ENCODE measurements around the gene FCF1. TPM values are rescaled to one million over a fixed set of nuclear protein-coding genes. Genes with fewer than 3 reads are reported as not detected.

Gene FCF1
- 55.2 TPM for polyA plus RNA-seq (2013, experiment 1 of 2; ENCODE audit: insufficient read length)
- polyA plus RNA-seq (2013, experiment 2 of 2; ENCODE audit: insufficient read length): 58.9 TPM

- DNase-seq: peak; percentile 92
Observed at GRCh38 chr14:74712499-74713394, at the start of gene FCF1, which contains the start of gene AREL1. TSS of gene FCF1 (plus strand) at chr14:74713144. CDS start at chr14:74713198, 54 bp downstream. TSS of gene AREL1 (minus strand) at chr14:74713080. CDS start at chr14:74685615, 27,465 bp downstream.

- DNase-seq: no peak
Observed at GRCh38 chr14:74663884-74664283, 49.1 kb upstream of the FCF1 start.

GRCh38 chr14:74664717-74665116 lies 48.2 kb upstream of the FCF1 start:
- DNase-seq: no peak

GRCh38 chr14:74667758-74668157 lies 45.2 kb upstream of the FCF1 start:
- no peak for DNase-seq

GRCh38 chr14:74669256-74669655 lies 43.7 kb upstream of the FCF1 start:
- no peak for DNase-seq

- DNase-seq: no peak
Observed at GRCh38 chr14:74669846-74670245, 43.1 kb upstream of the FCF1 start.

GRCh38 chr14:74670726-74671411 lies 42.1 kb upstream of the FCF1 start:
- peak; percentile 59 for DNase-seq

GRCh38 chr14:74671789-74672188 lies 41.2 kb upstream of the FCF1 start:
- DNase-seq: peak; percentile 60

GRCh38 chr14:74673768-74674167 lies 39.2 kb upstream of the FCF1 start:
- no peak for DNase-seq

GRCh38 chr14:74675219-74675618 lies 37.7 kb upstream of the FCF1 start:
- no peak for DNase-seq

GRCh38 chr14:74682169-74682952 lies 30.6 kb upstream of the FCF1 start:
- DNase-seq: no peak

- no peak for DNase-seq
Observed at GRCh38 chr14:74683406-74683805, 29.5 kb upstream of the FCF1 start.

GRCh38 chr14:74684434-74684833 lies 28.5 kb upstream of the FCF1 start:
- DNase-seq: no peak

- no peak for DNase-seq
Observed at GRCh38 chr14:74685056-74685455, 27.9 kb upstream of the FCF1 start.

GRCh38 chr14:74685921-74686678 lies 26.8 kb upstream of the FCF1 start:
- DNase-seq: no peak

GRCh38 chr14:74691456-74691855 lies 21.5 kb upstream of the FCF1 start:
- no peak for DNase-seq

GRCh38 chr14:74693191-74693590 lies 19.8 kb upstream of the FCF1 start:
- DNase-seq: no peak

- DNase-seq: no peak
Observed at GRCh38 chr14:74695406-74695805, 17.5 kb upstream of the FCF1 start.

GRCh38 chr14:74697011-74697410 lies 15.9 kb upstream of the FCF1 start:
- DNase-seq: no peak

GRCh38 chr14:74697543-74697942 lies 15.4 kb upstream of the FCF1 start:
- peak; percentile 71 for DNase-seq

- DNase-seq: no peak
Observed at GRCh38 chr14:74697976-74698375, 15.0 kb upstream of the FCF1 start.

GRCh38 chr14:74698465-74698864 lies 14.5 kb upstream of the FCF1 start:
- no peak for DNase-seq

Measured in fibroblast of skin of scalp (primary cell).